Measurements from ENCODE around the gene ATF6B.
"Not testable (repeated sequence)": the region's sequence is repeated elsewhere in the genome, so short reads cannot be mapped to it uniquely, and the experiment has no call there.

The ATF6B gene

GRCh38 chr6:32082478-32082877, 45.6 kb downstream of the ATF6B start:
- DNase-seq (ENCODE audit: low read depth in 2 of 2): no peak

- DNase-seq (ENCODE audit: low read depth in 2 of 2): no peak
Observed at GRCh38 chr6:32081168-32081990, 46.7 kb downstream of the ATF6B start.

GRCh38 chr6:32079566-32080290, 48.3 kb downstream of the ATF6B start:
- DNase-seq (ENCODE audit: low read depth in 2 of 2): no peak

GRCh38 chr6:32076321-32076809, 51.7 kb downstream of the ATF6B start:
- DNase-seq (ENCODE audit: low read depth in 2 of 2): no peak

- DNase-seq (ENCODE audit: low read depth in 2 of 2): no peak
Observed at GRCh38 chr6:32075781-32076180, 52.3 kb downstream of the ATF6B start.

- no peak for DNase-seq (ENCODE audit: low read depth in 2 of 2)
Observed at GRCh38 chr6:32074996-32075532, 53.0 kb downstream of the ATF6B start.

- no peak for DNase-seq (ENCODE audit: low read depth in 2 of 2)
Observed at GRCh38 chr6:32073613-32074012, 54.4 kb downstream of the ATF6B start.

GRCh38 chr6:32073101-32073500, 54.9 kb downstream of the ATF6B start:
- no peak for DNase-seq (ENCODE audit: low read depth in 2 of 2)

GRCh38 chr6:32070814-32071543, 57.1 kb downstream of the ATF6B start:
- no peak for DNase-seq (ENCODE audit: low read depth in 2 of 2)

- no peak for DNase-seq (ENCODE audit: low read depth in 2 of 2)
Observed at GRCh38 chr6:32069878-32070515, 58.0 kb downstream of the ATF6B start.

- DNase-seq (ENCODE audit: low read depth in 2 of 2): no peak
Observed at GRCh38 chr6:32069460-32069859, 58.6 kb downstream of the ATF6B start.

GRCh38 chr6:32068867-32069266, 59.2 kb downstream of the ATF6B start:
- DNase-seq (ENCODE audit: low read depth in 2 of 2): no peak

GRCh38 chr6:32068315-32068714, 59.7 kb downstream of the ATF6B start:
- DNase-seq (ENCODE audit: low read depth in 2 of 2): not testable (repeated sequence)

- DNase-seq (ENCODE audit: low read depth in 2 of 2): not testable (repeated sequence)
Observed at GRCh38 chr6:32067521-32067920, 60.5 kb downstream of the ATF6B start.

Data from stimulated activated CD8-positive, alpha-beta memory T cell treated with anti-CD3 and anti-CD28 coated beads, Interleukin-2, amount 100 ng/mL, for 1 hour (primary cell).